Neutrophil (primary cell): ENCODE results near the gene SCAF1.

Source experiments
- H3K27ac ChIP-seq: fragments of 200-600 bp; sonication (generic); 2 replicates; pipeline ENCODE4 v1.5.1; 2016; ENCODE audit warnings: mild to moderate bottlenecking, moderate library complexity
- H3K27me3 ChIP-seq: fragments of 200-600 bp; sonication (generic); 2 replicates; pipeline ENCODE4 v1.6.0; 2016; ENCODE audit warnings: mild to moderate bottlenecking
- H3K36me3 ChIP-seq: fragments of 200-600 bp; sonication (generic); 2 replicates; pipeline ENCODE4 v1.5.1; 2017
- H3K4me1 ChIP-seq, 2 experiments: fragments of 200-600 bp in 1 of 2; sonication (generic) in 1 of 2; 1 replicate in 1 of 2; 2 replicates in 1 of 2; pipeline versions ENCODE4 v1.5.1 to v1.6.1; 2013 to 2016; ENCODE audit warnings: low read depth in 1 of 2, low read length in 1 of 2, mild to moderate bottlenecking in 1 of 2, moderate library complexity in 1 of 2; ENCODE audit not compliant: control insufficient read depth in 1 of 2, insufficient read depth in 1 of 2
- H3K4me3 ChIP-seq, 2 experiments: fragments of 200-600 bp in 1 of 2; sonication (generic) in 1 of 2; 1 replicate in 1 of 2; 2 replicates in 1 of 2; pipeline ENCODE4 v1.5.1; 2013 to 2016; ENCODE audit warnings: low read depth in 1 of 2, low read length in 1 of 2, mild to moderate bottlenecking in 1 of 2, moderate library complexity in 1 of 2
- H3K9me3 ChIP-seq: fragments of 200-600 bp; sonication (generic); 2 replicates; pipeline ENCODE4 v1.5.1; 2016
- CTCF ChIP-seq: fragments of 200-600 bp; sonication (generic); IDR thresholded peaks from 2 replicates; pipeline ENCODE4 v1.5.1; 2016; ENCODE audit warnings: antibody characterized with exemption

Gene SCAF1

GRCh38 chr19:49653466-49653806, 11.4 kb downstream of the SCAF1 start:
- no peaks in the 10 kb centered on the region for H3K4me1 ChIP-seq
- H3K27ac ChIP-seq: no peak overlapping the region
- no peaks in the 10 kb centered on the region for H3K9me3 ChIP-seq
- peaks cover 94% of the 10 kb centered on the region for H3K36me3 ChIP-seq
- no peaks in the 10 kb centered on the region for H3K27me3 ChIP-seq
- no peak for TF ChIP-seq CTCF
- no peak overlapping the region for H3K4me3 ChIP-seq

- Histone ChIP-seq H3K9me3 (no peaks in the 10 kb centered on the region), H3K36me3 (peaks cover 96% of the 10 kb centered on the region), H3K4me1 (no peaks in the 10 kb centered on the region), H3K27ac (no peak overlapping the region), H3K27me3 (no peaks in the 10 kb centered on the region), H3K4me3 (no peak overlapping the region)
- no peak for TF ChIP-seq CTCF
Measured at GRCh38 chr19:49654581-49654980, 12.6 kb downstream of the SCAF1 start.

- no peaks in the 10 kb centered on the region for H3K27me3 ChIP-seq
- TF ChIP-seq CTCF: no peak
- no peaks in the 10 kb centered on the region for H3K4me1 ChIP-seq
- H3K27ac ChIP-seq: no peak overlapping the region
- no peaks in the 10 kb centered on the region for H3K9me3 ChIP-seq
- no peak overlapping the region for H3K4me3 ChIP-seq
- peaks cover 96% of the 10 kb centered on the region for H3K36me3 ChIP-seq
Measured at GRCh38 chr19:49655570-49656455, 13.8 kb downstream of the SCAF1 start.

- Histone ChIP-seq H3K9me3 (no peaks in the 10 kb centered on the region), H3K36me3 (peaks cover 96% of the 10 kb centered on the region), H3K4me1 (no peaks in the 10 kb centered on the region), H3K27ac (no peak overlapping the region), H3K27me3 (no peaks in the 10 kb centered on the region), H3K4me3 (no peak overlapping the region)
- no peak for TF ChIP-seq CTCF
Measured at GRCh38 chr19:49656456-49657109, 14.6 kb downstream of the SCAF1 start.

- no peaks in the 10 kb centered on the region for H3K4me1 ChIP-seq
- H3K27ac ChIP-seq: no peak overlapping the region
- H3K27me3 ChIP-seq: no peaks in the 10 kb centered on the region
- no peak for TF ChIP-seq CTCF
- H3K9me3 ChIP-seq: no peaks in the 10 kb centered on the region
- H3K36me3 ChIP-seq: peaks cover 100% of the 10 kb centered on the region
- no peak overlapping the region for H3K4me3 ChIP-seq
Measured at GRCh38 chr19:49657493-49658138, 15.6 kb downstream of the SCAF1 start.
